Measurements from ENCODE around the gene NIT1. TPM values are rescaled to one million over a fixed set of nuclear protein-coding genes. Genes with fewer than 3 reads are reported as not detected.

Gene NIT1
- total and polyA plus RNA-seq, 4 donors = 26.9 to 40.4 (median 38.0) TPM

- ATAC-seq (ENCODE audit: insufficient read depth, low FRiP score) (peak; percentile 91), DNase-seq (peak; percentile 87 to 94 (median 94))
- H3K27ac ChIP-seq (ENCODE audit: low read depth in 1 of 2, low read length in 1 of 2) = peak within 1 kb of the TSS; percentile 94 to 99
- 0 to 1% methylated on average over 33 of the region's 33 CpGs for WGBS, 2 donors
- peaks cover 0 to 11% (median 3%) of the 10 kb centered on the region in 5 donors for H3K4me1 ChIP-seq (ENCODE audit: control insufficient read depth in 5 of 5, insufficient read depth in 5 of 5, low read length in 5 of 5)
- H3K9me3 ChIP-seq (ENCODE audit: control insufficient read depth in 4 of 4, insufficient read depth in 3 of 4, low read length in 3 of 4) = no peaks in the 10 kb centered on the region
- H3K9ac ChIP-seq (ENCODE audit: insufficient read depth in 1 of 2, low read length in 2 of 2) = peak within 1 kb of the TSS; percentile 75 to 99
- no peak for TF ChIP-seq CTCF (IDR thresholded peaks at IDR 0.05; ENCODE audit: control extremely low read depth, extremely low read depth)
- H3K4me3 ChIP-seq = peak within 1 kb of the TSS; percentile 54
- peaks cover 0 to 13% (median 5%) of the 10 kb centered on the region in 4 donors for H3K36me3 ChIP-seq (ENCODE audit: control insufficient read depth in 4 of 4, insufficient read depth in 4 of 4, low read length in 4 of 4)
- H3K27me3 ChIP-seq (ENCODE audit: control insufficient read depth in 3 of 3, insufficient read depth in 3 of 3, low read length in 2 of 3) = no peaks in the 10 kb centered on the region
Observed at GRCh38 chr1:161153682-161154337, 35.9 kb downstream of the NIT1 start, which contains the start of gene UFC1. Gene UFC1, plus strand, starts transcription at chr1:161153978. Its CDS starts 20 bp downstream, at chr1:161153998.

DNA sequence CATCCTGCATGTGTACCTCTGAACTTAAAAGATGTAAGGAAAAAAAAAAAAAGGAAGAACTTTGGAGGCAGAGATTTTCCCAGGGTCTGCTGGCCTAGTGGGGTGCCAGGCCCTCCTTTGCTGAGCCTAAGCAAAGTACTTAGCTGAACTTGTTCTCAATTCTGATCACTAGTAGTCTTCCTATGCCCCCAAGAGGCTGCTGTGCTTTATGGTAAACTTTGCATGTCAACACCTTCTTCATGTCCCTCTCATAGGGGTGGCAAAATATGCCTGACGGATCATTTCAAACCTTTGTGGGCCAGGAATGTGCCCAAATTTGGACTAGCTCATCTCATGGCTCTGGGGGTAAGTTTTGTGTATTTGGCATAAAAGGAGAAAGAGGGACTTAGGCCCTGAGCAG, 40.0 kb downstream of the NIT1 start:
- H3K27me3 ChIP-seq (ENCODE audit: control insufficient read depth in 3 of 3, insufficient read depth in 3 of 3, low read length in 2 of 3) = no peaks in the 10 kb centered on the region
- H3K27ac ChIP-seq (ENCODE audit: low read depth in 1 of 2, low read length in 1 of 2) = no peak overlapping the region
- H3K4me3 ChIP-seq = no peak overlapping the region
- no peak for TF ChIP-seq CTCF (IDR thresholded peaks at IDR 0.05; ENCODE audit: control extremely low read depth, extremely low read depth)
- no peak for ATAC-seq (ENCODE audit: insufficient read depth, low FRiP score)
- no peak overlapping the region for H3K9ac ChIP-seq (ENCODE audit: insufficient read depth in 1 of 2, low read length in 2 of 2)
- H3K36me3 ChIP-seq (ENCODE audit: control insufficient read depth in 4 of 4, insufficient read depth in 4 of 4, low read length in 4 of 4) = peaks cover 2 to 24% (median 9%) of the 10 kb centered on the region in 4 donors
- H3K4me1 ChIP-seq (ENCODE audit: control insufficient read depth in 5 of 5, insufficient read depth in 5 of 5, low read length in 5 of 5) = peaks cover 4 to 27% (median 8%) of the 10 kb centered on the region in 5 donors
- WGBS, 2 donors = 89 to 96% methylated on average over 1 of the region's 1 CpG
- no peak for DNase-seq
- H3K9me3 ChIP-seq (ENCODE audit: control insufficient read depth in 4 of 4, insufficient read depth in 3 of 4, low read length in 3 of 4) = no peaks in the 10 kb centered on the region

- WGBS, 2 donors = 66 to 70% methylated on average over 9 of the region's 9 CpGs
- no peak for DNase-seq
Observed at GRCh38 chr1:161158316-161159010, 40.6 kb downstream of the NIT1 start.

More at GRCh38 chr1:161158316-161159010, 40.6 kb downstream of the NIT1 start:
- H3K36me3 ChIP-seq (ENCODE audit: control insufficient read depth in 4 of 4, insufficient read depth in 4 of 4, low read length in 4 of 4) = peaks cover 2 to 25% (median 11%) of the 10 kb centered on the region in 4 donors
- ATAC-seq (ENCODE audit: insufficient read depth, low FRiP score) = no peak
- peak overlapping the region; percentile 76 to 95 for H3K27ac ChIP-seq (ENCODE audit: low read depth in 1 of 2, low read length in 1 of 2)
- no peaks in the 10 kb centered on the region for H3K27me3 ChIP-seq (ENCODE audit: control insufficient read depth in 3 of 3, insufficient read depth in 3 of 3, low read length in 2 of 3)
- peak overlapping the region; percentile 93 for H3K4me3 ChIP-seq
- no peak for TF ChIP-seq CTCF (IDR thresholded peaks at IDR 0.05; ENCODE audit: control extremely low read depth, extremely low read depth)
- H3K9ac ChIP-seq (ENCODE audit: insufficient read depth in 1 of 2, low read length in 2 of 2) = peak overlapping the region in 1 of 2 donors; percentile 74
- peaks cover 4 to 27% (median 8%) of the 10 kb centered on the region in 5 donors for H3K4me1 ChIP-seq (ENCODE audit: control insufficient read depth in 5 of 5, insufficient read depth in 5 of 5, low read length in 5 of 5)
- no peaks in the 10 kb centered on the region for H3K9me3 ChIP-seq (ENCODE audit: control insufficient read depth in 4 of 4, insufficient read depth in 3 of 4, low read length in 3 of 4)
